Heart left ventricle (tissue), 16 donors: ENCODE measurements around the gene TMEM138. TPM values are rescaled to one million over a fixed set of nuclear protein-coding genes. Genes with fewer than 3 reads are reported as not detected.

Experiments
- ATAC-seq, 4 donors: fragments of 200-7000 bp; cut with Tn5 transposase; one replicate each; pipeline ENCODE4 v1.9.1; 2020 to 2022; ENCODE audit warnings: moderate library complexity in 4 of 4, mild to moderate bottlenecking in 3 of 4, moderate number of reproducible peaks in 1 of 4
- DNase-seq, 5 donors: peaks; one replicate each; pipeline ENCODE4 v3.0.0-alpha.2; 2020
- H3K27ac ChIP-seq, 12 donors: fragments of 200-600 bp; sonication (generic) in 4 of 12; one replicate each; pipeline versions ENCODE4 v1.5.0 to v1.8.0; 2016 to 2022; ENCODE audit warnings: mild to moderate bottlenecking in 2 of 12
- H3K27me3 ChIP-seq, 9 donors: fragments of 200-600 bp; sonication (generic) in 2 of 9; one replicate each; pipeline versions ENCODE4 v1.5.1 to v1.8.0; 2016 to 2022; ENCODE audit warnings: mild to moderate bottlenecking in 3 of 9
- H3K36me3 ChIP-seq, 9 donors: fragments of 200-600 bp; sonication (generic) in 2 of 9; one replicate each; pipeline versions ENCODE4 v1.5.0 to v1.8.0; 2018 to 2022; ENCODE audit warnings: mild to moderate bottlenecking in 2 of 9
- H3K4me1 ChIP-seq, 12 donors: fragments of 200-600 bp; sonication (generic) in 4 of 12; one replicate each; pipeline versions ENCODE4 v1.5.0 to v1.8.0; 2016 to 2022; ENCODE audit warnings: mild to moderate bottlenecking in 3 of 12
- H3K4me3 ChIP-seq, 12 donors: fragments of 200-600 bp; sonication (generic) in 4 of 12; one replicate each; pipeline versions ENCODE4 v1.5.0 to v1.8.0; 2017 to 2022; ENCODE audit warnings: mild to moderate bottlenecking in 9 of 12, moderate library complexity in 4 of 12
- H3K9me3 ChIP-seq, 12 donors: fragments of 200-600 bp; sonication (generic) in 4 of 12; one replicate each; pipeline versions ENCODE4 v1.5.0 to v1.8.0; 2016 to 2022; ENCODE audit warnings: mild to moderate bottlenecking in 1 of 12
- CTCF ChIP-seq, 12 donors: fragments of 200-600 bp; sonication (generic) in 4 of 12; IDR thresholded peaks; one replicate each; pipeline versions ENCODE4 v1.5.0 to v1.8.0; 2018 to 2022; ENCODE audit warnings: antibody characterized with exemption in 12 of 12, mild to moderate bottlenecking in 5 of 12
- POLR2A ChIP-seq, 2 donors: fragments of 450-650 bp; IDR thresholded peaks; one replicate each; pipeline ENCODE4 v1.6.1; 2017; ENCODE audit warnings: antibody characterized with exemption in 2 of 2, mild to moderate bottlenecking in 2 of 2, moderate library complexity in 2 of 2
- WGBS, 4 donors: extraction: QIAGEN DNeasy Blood & Tissue Kit in 2 of 4; methylation state at CpG; one replicate each; pipeline versions ENCODE4 v1.1.5 to v1.1.7; 2013 to 2018; 5-methylcytosine and 5-hydroxymethylcytosine counted together
- intact Hi-C, 10 donors: fragments of 100-400 bp; cut with DNase I; formaldehyde crosslinking; loops; one replicate each; pipeline versions ENCODE4 v1.11.1 to v1.14.2; 2022
- polyA plus RNA-seq, 2 donors: library from polyadenylated mRNA; stranded (reverse); fragments of 200-250 nt; gene quantifications; one replicate each; pipeline ENCODE4 v1.2.3, GENCODE V29; 2013
- total RNA-seq, 9 donors: library from RNA; depleted of rRNA in 2 of 9; stranded (reverse); fragments of >200 nt in 2 of 9; fragmentation: NEBNext Ultra II Directional in 3 of 9; extraction: Animal tissue kit (Norgen Biotek cat#: 25700) in 3 of 9; gene quantifications; one replicate each; pipeline versions ENCODE4 v1.1.0 to v1.2.4, GENCODE V29; 2016 to 2023
- donor health status: ischemic (EF 13 %, LVEDD 7.1; RV severe dilation, severe dysfunction).
- donor health status: healthy with polysubstance abuse.
- donor health status: DM: no; HTN: yes; CAD: no.
- donor health status: DM: no; HTN: no; CAD: no.
- donor health status: ischemic (EF 25% LVEDD 6.9; RV normal size, moderate dysfunction).
- donor health status: ischemic (EF 25% LVEDD 5.7; RV mildly dilated, moderate dysfunction).
- donor health status: healthy.
- donor health status: DM: yes; HTN: yes; CAD: no.
- donor health status: ischemic (EF 35%, LVEDD 5.7; RV mildly dilated, moderate dysfunction).
- donor health status: nonischemic (EF 11% LVEDD 7.7; RV severe dilation, severe dysfunction).
- donor health status: DM: yes; HTN: yes; CAD: no.
- donor health status: PGD.
- donor health status: ischemic (EF 29% LVEDD 5.4; RV normal size, mild dysfunction).
- donor health status: nonischemic (EF 23%, LVEDD 6.1; RV moderate dilation, normal function).

TMEM138 gene
- total and polyA plus RNA-seq, 11 donors: 15.7 to 29.3 (median 19.2) TPM

- Histone ChIP-seq H3K4me1 (no peaks in the 10 kb centered on the region), H3K36me3 (peaks cover 0 to 97% (median 80%) of the 10 kb centered on the region in 9 donors), H3K4me3 (no peak overlapping the region), H3K27ac (no peak overlapping the region), H3K9me3 (no peaks in the 10 kb centered on the region), H3K27me3 (no peaks in the 10 kb centered on the region)
- TF ChIP-seq CTCF (IDR thresholded peaks at IDR 0.05) (no peak), POLR2A (IDR thresholded peaks at IDR 0.05) (no peak)
- ATAC-seq (no peak), DNase-seq (no peak)
- 91 to 96% (median 94%) methylated on average over 2 of the region's 2 CpGs for WGBS, 4 donors
- intact Hi-C loops: no loop called here
Measured at GRCh38 chr11:61401573-61401972, 39.4 kb downstream of the TMEM138 start.

GRCh38 chr11:61403658-61404057 is 41.5 kb downstream of the TMEM138 start:
- H3K27me3 ChIP-seq: no peaks in the 10 kb centered on the region
- no peak for DNase-seq
- WGBS, 4 donors: 92 to 100% (median 95%) methylated on average over 1 of the region's 1 CpG
- no peaks in the 10 kb centered on the region for H3K4me1 ChIP-seq
- H3K36me3 ChIP-seq: peaks cover 0 to 98% (median 86%) of the 10 kb centered on the region in 9 donors
- ATAC-seq: no peak
- intact Hi-C loops: no loop called here
- H3K27ac ChIP-seq: no peak overlapping the region
- no peaks in the 10 kb centered on the region for H3K9me3 ChIP-seq
- TF ChIP-seq POLR2A (IDR thresholded peaks at IDR 0.05): no peak
- no peak for TF ChIP-seq CTCF (IDR thresholded peaks at IDR 0.05)
- no peak overlapping the region for H3K4me3 ChIP-seq

GRCh38 chr11:61404103-61404502 is 41.9 kb downstream of the TMEM138 start:
- Histone ChIP-seq H3K4me1 (no peaks in the 10 kb centered on the region), H3K4me3 (no peak overlapping the region), H3K9me3 (no peaks in the 10 kb centered on the region), H3K27me3 (no peaks in the 10 kb centered on the region), H3K36me3 (peaks cover 0 to 98% (median 86%) of the 10 kb centered on the region in 9 donors), H3K27ac (no peak overlapping the region)
- TF ChIP-seq POLR2A (IDR thresholded peaks at IDR 0.05) (no peak), CTCF (IDR thresholded peaks at IDR 0.05) (no peak)
- ATAC-seq: no peak
- DNase-seq: no peak
- WGBS, 4 donors: 58 to 69% (median 65%) methylated on average over 5 of the region's 5 CpGs
- intact Hi-C loops: no loop called here

GRCh38 chr11:61404641-61405040 is 42.5 kb downstream of the TMEM138 start:
- no peak for ATAC-seq
- 83 to 86% (median 85%) methylated on average over 4 of the region's 4 CpGs for WGBS, 4 donors
- H3K27ac ChIP-seq: no peak overlapping the region

More at GRCh38 chr11:61404641-61405040, 42.5 kb downstream of the TMEM138 start:
- Histone ChIP-seq H3K27me3 (no peaks in the 10 kb centered on the region), H3K4me3 (no peak overlapping the region), H3K4me1 (no peaks in the 10 kb centered on the region), H3K9me3 (no peaks in the 10 kb centered on the region), H3K36me3 (peaks cover 0 to 100% (median 89%) of the 10 kb centered on the region in 9 donors)
- intact Hi-C loops: no loop called here
- no peak for DNase-seq
- no peak for TF ChIP-seq POLR2A (IDR thresholded peaks at IDR 0.05)
- no peak for TF ChIP-seq CTCF (IDR thresholded peaks at IDR 0.05)
